COR-L47 (cell line): Measurements from ENCODE around the gene HOATZ.

Source experiments
- DNase-seq: peaks from one replicate; lab custom pipeline; 2025; lab: John Stamatoyannopoulos, UW

HOATZ gene

DNA sequence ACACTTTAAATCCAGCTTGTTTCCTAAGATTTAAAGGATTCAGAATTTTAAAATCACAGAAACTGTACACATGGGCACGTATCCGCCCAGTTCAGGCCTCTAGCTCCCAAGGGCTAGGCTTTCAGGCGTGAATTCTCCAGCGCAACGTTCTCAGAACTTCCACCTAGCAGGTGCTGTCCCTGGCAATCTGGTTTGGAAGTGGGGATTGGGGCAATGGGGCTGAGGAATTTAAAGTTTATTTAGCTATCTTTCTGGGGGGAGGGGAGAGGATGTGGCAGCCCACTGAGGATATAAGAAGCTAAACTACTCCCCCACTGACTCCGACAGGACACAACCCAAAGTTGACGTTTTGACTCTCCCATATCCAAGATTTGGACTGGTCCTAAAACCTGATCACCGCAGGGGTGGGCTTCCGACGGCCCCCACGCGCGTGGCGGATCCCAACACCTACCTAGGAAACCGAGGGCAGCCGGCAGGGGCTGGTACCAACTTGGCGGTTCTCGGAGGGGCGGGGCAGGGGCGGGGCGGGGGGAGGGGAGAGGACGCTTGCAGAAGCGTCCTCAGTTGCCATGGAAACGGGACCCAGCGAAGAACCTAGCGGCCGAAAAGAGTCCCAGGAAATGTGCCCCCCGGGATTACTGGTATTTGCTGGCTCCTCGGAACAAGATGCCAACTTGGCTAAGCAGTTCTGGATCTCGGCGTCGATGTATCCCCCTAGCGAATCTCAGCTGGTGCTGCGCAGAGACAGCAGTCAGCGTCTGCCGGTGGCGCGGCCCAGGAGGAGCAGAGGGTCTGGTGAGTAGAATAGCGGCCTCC is at the start of gene HOATZ:
HOATZ (plus strand) TSS at position 563 of the 816 bp plus-strand sequence; CDS start at position 570, 7 bp downstream.
- DNase-seq, result no peak

DNA sequence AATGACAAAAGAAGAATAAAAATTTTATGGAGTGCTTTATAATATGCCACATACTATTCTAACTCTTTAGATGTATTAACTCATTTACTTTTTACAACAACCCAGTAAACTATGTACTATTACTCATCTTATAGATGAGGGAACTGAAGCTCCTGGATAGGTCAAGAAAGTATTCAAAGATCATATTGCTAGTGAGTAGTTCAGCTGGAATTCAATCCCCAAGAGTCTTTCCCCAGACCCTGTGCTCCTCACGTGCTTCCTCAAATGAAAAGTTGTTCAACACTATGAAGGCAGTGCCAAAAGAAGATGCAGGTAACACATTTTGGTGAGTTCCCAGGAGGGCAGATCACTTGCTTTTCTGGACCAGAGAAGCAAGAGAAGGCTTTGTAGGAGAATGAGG is 49.2 kb upstream of the HOATZ start:
- no peak for DNase-seq

DNA sequence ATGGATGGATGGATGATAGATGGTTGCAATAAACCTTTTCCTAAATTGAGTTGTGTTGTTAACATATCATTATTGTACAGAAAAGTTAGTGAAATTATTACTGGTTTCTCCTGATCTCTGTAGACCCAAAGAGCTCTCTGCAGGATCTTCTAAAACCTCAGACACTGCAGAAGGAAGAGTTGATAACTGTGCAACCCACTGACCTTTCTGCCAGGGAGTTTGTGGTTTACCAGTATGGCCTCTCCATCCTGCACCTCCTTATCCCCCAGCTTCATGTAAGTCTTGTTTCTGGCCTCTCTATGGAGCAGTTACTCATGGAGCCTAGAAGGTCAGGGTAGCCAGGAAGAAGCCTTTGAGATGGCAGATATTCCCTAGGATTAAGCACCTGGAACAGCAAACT is 48.0 kb upstream of the HOATZ start:
- DNase-seq, result no peak

DNA sequence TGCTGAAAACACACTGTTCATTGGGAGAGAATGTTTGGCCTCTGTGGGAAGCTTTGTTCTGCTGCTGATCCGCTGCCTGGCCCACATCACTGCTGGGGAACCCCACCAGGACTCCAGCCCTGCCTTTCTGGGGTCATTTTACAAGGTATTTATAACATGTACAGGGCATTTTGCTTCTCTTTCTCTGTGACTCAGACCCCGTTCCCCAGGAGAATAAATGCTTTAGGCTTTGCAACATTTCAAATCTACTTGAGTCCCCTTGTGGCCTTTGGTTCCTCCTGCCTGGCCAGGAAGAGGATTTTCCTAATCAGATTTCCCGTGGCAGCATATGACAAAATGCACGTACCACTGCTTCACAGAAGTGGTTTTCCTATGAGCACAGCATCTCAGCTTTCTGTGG is 45.4 kb upstream of the HOATZ start:
- DNase-seq, result no peak

DNA sequence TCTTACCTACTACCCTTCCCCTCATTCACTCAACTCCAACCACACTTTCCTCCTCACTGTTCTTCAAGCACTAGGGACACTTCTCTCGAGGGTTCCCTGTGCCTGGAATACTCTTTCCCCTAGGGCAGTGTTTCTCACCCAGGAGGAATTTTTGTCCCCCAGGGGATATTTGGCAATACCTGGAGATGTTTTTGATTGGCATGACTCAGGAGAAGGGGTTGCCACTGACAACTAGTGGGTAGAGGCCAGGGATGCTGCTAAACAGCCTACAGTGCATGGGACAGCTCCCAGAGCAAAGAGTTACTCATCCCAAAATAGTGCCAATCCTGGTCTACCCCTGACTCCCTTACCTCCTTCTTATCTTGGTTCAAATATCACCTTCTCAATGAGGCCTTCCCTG is 42.4 kb upstream of the HOATZ start:
- DNase-seq, result no peak

DNA sequence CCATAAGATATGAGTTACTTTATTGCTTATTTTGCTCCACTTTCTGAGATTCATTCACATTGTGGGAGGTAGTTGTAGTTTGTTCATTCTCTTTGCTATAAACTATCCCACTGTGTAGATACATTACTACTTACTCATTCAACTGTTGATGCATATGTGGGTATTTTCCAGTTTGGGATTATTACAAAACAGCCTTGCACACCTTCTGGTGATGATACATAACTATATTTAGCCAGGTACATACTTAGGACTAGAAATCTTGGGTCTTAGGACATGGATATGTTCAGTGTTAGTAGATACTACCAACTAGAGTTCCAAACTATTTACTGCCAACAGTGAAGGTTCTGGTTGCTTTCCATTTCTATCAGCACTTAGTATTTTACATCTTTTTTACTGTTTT is 40.1 kb upstream of the HOATZ start:
- DNase-seq, result no peak

DNA sequence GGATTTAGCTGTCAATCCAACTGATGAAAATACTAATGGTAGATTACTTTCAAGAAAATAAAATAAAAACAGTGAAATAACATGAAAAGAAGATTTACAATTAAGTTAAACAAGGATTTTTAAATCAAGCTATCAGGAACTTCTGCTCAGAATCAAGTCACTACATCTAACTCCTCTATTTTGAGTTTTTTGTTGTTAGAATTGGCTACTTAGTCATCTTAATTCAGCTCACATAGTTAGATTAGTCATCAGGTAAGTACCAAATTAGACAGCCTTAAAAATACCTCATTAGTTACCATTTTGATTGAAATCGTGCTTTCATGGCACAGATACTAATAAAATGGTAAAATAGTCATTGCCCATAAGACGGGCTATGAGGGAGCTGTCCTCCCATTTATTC is 38.2 kb upstream of the HOATZ start:
- no peak for DNase-seq

DNA sequence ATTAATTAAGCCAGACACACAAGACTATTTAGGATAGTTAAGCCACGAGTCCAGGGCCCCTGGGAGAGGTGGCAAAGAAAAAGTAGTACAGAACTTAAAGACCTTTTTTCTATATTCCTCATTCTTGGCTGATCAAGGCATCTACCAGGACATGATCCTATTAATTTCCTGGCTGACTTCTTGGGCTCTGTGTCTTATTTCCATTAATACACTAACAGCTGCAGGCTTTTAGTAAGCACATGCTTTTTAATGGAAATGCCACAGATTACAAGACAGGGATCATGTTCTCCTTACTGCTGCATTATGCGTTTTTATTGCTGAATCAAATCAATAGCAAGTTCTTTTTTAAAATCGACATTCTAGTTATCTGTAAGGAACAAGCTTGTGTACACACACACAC is 37.6 kb upstream of the HOATZ start:
- no peak for DNase-seq

DNA sequence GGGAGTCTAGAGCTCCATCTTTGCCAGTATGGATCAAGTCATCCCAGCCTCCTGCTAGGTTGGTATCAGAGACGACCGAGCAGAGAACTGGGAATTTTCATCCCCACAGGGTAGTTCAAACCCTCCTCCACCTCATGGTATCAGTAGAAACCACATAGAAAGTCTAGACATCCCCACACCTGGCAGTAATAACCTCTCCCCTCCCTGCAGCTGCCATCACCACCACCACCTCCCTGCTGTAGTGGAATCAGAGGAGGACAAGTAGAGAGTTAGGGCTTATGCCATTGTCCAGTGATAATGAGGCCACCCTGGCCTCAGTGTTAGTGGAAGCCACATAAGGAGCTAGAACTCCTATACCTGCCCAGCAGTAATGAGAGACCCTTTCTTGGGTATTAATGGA is 36.7 kb upstream of the HOATZ start:
- DNase-seq, result no peak

DNA sequence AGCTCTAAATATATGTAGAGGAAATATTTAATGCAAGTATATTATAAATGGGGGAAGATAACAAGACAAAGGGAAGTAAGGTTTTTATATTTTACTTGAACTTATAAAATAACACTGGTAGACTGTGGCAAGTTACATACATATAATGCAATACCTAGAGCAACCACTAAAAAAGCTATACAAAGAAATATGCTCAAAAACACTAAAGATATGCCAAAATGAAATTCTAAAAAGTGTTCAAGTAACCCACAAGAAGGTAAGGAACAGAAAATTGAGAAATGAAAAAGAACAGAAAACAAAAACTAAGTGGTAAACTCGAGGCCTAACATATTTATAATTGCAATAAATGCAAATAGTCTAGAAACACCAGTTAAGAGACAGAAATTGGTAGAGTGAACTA is 34.9 kb upstream of the HOATZ start:
- DNase-seq, result no peak

DNA sequence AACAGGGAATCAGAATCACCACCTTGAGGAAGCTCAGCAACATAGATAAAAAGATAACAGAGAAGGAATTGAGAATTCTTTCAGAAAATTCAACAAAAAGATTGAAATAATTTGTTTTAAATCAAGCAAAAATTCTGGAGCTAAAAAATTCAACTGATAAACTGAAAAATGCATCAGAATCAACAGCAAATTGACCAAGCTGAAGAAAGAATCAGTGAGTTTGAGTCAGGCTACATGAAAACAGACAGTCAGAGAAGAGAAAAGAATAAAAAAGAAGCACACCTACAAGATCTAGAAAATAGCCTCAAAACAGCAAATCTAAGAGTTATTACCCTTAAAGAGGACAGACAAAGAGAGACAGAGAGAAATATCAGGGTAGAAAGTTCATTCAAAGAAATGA is 31.1 kb upstream of the HOATZ start:
- no peak for DNase-seq

DNA sequence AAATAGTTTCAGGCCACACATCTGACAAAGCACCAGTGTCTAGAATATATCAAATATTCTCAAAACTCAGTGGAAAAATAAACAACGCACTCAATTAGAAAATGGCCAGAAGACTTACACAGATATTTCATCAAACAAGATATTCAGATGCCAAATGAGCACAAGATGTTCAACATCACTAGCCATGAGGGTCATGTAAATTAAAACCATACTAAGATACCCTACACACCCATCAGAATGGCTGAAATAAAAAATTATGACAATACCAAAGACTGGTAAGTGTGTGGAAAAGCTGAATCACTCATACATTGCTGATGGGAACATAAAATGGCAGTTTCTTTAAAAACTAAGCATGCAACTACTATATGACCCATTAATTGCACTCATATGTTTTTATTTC is 24.1 kb upstream of the HOATZ start:
- no peak for DNase-seq

DNA sequence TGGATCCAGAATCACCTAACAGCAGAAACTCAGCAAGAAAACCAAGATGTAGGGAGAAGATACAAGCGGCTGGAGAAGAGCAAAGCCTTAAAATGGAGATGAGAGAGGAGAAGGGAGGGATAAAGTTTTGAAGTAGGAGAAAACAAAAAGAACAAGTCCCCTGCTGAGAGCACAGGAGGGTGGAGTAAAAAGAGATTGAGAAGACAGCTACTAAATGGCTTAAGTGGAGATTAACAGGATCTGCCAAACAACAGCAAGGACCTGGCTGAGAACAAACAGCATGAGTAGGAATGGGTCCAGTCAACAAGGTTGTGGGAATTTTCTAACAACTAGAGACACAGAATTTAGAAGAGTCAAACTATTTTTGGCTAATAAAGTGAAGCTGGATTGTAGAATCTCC is 20.5 kb upstream of the HOATZ start:
- DNase-seq, result no peak

DNA sequence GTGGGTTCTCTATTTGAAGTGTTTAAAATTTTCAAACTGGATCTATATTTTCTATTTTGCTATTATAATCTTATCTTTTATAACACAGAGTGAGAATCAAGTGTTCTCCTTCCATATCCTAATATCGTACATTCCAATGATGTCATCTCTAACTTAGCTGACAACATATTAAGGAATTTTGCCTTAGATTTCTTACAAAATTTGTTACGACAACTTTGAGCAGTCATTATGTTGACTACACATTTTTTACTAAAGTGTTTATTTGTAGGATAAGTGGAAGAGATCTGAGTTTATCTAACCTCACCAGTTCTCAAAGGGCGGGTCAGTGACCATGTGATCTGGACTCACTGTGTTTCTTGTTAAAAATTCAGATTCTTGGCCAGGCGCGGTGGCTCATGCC is 15.1 kb upstream of the HOATZ start:
- DNase-seq, result no peak

DNA sequence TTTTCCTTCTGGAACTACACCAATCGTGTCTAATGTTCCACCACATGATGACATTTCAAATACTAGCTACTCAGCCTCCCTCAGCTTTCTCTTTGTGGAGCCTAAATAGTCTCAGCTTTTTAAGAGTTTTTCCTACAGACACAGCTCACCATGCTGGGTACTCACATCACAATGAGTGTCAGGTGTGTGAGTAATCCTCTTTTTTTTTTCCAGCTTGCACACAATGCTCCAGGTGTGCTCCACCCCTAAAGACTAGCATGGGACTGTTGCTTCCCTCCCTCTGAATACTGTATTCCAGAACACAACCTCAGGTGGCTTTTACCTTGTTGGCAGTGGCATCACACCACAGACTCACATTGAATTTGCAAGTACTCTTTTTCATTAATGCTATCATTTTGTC is 14.1 kb upstream of the HOATZ start:
- DNase-seq, result no peak

DNA sequence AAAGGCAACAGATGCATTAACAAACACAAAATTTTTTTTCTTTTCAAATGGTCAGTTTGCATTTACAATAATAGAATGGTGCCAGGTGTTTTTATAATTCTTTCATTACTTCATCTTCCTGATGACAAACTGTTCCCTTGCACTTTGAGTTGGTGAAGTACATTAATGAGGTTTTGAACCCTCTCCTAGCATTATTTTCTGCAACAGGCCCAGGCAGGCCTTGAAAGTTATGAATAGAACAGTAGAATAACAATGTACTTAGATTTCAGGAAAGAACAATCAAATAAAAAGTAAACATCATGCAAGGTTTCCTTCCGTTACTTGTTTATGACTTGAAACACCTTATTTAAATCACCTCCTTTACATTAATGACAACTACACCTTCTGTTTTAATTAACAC is 12.0 kb upstream of the HOATZ start:
- DNase-seq, result no peak

DNA sequence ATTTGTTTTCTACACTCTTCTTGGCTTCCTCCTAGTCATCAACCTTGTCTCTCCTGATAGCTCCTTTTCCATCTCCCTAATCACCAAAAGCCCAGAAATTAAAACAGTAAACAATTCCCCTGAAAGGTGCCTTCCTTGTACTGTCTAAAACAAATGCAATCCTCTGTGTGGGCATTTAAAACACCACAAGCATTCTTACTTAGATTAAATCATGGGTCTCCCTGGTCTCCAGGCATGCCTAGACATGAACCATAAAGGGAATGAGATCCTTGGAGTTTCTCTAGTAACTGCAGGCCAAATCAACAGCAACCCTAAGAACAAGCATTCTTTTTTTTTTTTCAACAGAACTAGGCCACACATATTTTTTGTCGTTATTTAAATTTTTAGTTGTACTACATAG is 4.3 kb upstream of the HOATZ start:
- DNase-seq, result no peak

DNA sequence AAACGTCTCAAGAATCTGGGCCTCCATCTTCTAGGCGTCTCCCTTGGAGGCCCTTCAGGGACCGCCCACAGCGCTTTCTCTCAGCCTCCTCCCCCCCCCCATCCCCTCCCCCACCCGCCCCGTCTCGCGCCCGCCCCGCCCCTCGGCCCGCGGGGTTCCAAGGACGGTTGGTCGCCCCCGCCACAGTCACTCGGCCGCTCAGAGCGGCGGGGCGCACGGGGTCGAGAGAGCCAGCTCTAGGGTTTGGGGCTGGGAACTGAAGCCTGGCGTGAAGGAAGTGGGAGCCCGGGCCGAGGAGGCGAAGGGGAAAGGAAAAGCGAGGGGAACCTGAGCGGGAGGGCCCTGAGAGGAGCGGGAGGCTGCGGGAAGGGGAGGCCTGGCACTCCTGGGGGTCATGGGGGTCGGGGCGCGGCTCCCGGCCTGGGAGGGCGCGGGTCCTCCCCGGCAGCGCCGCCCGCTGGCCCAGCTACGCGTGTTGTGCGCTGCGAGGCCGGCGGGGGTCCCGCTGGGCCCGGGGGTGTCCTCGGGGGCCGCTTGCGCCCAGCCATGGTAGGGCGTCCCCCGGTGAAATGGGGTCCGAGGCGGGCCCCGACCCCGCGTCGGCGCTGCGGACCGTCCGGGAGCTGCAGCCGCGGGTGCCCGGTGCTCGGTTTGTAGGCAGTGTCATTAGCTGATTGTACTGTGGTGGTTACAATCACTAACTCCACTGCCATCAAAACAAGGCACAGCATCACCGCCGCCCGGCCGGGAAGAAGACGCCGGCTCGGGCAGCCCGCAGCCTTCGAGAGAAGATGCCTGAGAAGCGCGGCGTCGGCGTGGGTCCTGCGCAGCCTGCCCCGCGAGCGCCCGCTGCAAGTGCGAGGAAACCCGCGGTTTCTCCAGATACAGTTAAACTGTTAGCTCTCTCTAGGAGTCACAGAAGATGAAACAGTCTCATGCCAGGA is 2.0 kb upstream of the HOATZ start, which contains the start of gene BTG4:
BTG4 (minus strand) TSS at position 91 of the 944 bp plus-strand sequence. CDS start 13,610 bp downstream, outside the sequence.
- no peak for DNase-seq

DNA sequence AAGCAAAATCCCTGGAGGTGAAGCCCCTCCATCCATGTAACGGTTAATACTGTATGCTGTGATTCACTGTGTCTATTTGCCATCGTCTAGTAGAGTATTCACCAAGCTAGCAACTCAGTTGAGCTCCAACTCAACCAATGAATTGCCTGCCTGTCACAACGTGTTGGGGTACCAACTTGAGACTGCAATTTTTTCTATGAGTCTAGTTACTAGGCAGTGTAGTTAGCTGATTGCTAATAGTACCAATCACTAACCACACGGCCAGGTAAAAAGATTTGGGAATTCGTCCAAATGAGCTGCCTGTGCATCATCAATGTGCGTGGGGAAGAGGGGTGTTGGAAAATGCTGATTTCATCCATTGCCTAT is 1.4 kb upstream of the HOATZ start:
- no peak for DNase-seq

DNA sequence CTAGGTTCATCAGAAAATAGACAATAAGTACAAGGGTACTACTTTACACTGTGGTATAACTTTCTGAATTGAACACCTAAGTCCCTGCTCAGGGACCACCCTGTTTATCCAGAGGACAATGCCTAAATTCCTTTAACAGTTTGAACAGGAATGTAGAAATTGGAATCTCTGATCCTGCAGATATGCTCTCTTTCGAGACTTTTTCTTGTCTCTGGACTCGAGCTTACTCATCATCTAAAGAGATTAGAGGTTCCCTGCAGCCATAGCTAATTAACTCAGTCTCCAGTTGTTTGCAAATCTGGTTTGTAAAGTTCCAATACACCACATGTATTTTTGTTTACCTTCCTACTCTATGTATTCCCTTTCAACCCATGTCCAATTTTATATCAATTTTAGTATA is 1.0 kb downstream of the HOATZ start:
- DNase-seq, result no peak

DNA sequence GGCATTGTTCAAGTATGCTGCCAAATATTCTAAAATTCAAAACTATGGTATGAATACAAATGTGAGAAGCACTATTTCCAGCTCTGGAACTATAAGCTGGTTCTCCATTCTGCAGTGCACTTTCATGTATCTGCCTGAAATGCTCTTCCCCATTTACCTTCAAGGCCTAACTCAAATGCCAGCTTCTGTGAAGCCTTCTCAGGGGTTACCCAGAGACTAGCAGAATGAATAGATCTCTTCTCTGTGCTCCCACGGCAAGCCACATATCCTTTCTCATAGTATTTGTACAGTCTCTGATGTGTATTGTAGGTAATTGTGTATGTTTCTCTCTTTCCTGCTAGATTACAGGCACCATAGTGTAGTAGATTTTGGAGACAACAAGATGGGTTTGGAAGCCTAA is 4.1 kb downstream of the HOATZ start:
- no peak for DNase-seq

DNA sequence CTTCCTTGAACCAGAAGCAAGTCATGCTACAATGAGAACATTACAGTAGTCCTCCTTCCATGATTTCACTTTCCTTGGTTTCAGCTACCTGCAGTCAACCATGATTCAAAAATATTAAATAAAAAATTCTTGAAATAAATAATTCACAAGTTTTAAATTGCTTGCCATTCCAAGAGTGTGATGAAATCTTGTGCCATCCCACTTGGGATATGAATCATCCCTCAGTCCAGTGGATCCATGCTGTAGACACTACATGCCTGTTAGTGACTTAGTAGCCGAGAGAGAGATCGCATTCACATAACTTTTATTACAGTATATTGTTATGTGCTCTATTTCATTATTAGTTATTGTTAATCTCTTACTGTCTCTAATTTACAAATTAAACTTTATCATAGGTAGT is 6.0 kb downstream of the HOATZ start:
- no peak for DNase-seq

DNA sequence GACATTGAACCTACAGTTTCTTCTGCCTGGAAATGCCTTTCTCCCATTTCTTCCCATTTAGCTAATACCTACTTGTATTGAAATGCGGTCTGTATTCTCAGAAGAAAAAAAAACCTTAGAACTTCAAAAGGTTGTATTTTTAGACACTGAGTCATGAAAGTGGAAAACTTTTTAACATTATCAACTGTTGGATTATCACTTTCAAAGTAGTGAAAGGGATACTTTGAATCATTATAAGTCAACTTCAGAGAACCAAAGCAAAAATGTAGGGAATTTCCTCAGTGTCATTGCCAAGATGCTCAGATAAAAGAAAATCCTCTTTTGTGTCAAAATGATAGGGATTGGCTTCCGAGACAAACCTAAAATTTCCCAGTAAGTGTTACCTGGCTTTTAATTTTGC is 6.6 kb downstream of the HOATZ start:
- DNase-seq, result no peak
